Small intestine (tissue), 16 donors: ENCODE results near the gene RHOXF1. TPM values are rescaled to one million over a fixed set of nuclear protein-coding genes. Genes with fewer than 3 reads are reported as not detected.
"Not testable (repeated sequence)": the region's sequence is repeated elsewhere in the genome, so short reads cannot be mapped to it uniquely, and the experiment has no call there.

Source experiments
- DNase-seq, 2 donors: peaks; one replicate each; pipeline versions ENCODE4 v3.0.0 to v3.0.0-alpha.2; 2013
- FAIRE-seq: peaks from 2 replicates; lab custom pipeline; 2012; peaks lifted over from hg19 to GRCh38; lab: Jason Lieb, UNC
- H3K27ac ChIP-seq, 3 donors: one replicate each; pipeline ENCODE4 v1.5.1; 2013; ENCODE audit warnings: low read length in 2 of 3, mild to moderate bottlenecking in 2 of 3, control low read depth in 1 of 3, inconsistent platforms in 1 of 3, low read depth in 1 of 3, moderate library complexity in 1 of 3
- H3K27me3 ChIP-seq, 3 donors: one replicate each; pipeline ENCODE4 v1.6.1; 2013; ENCODE audit warnings: low read length in 3 of 3, inconsistent platforms in 1 of 3; ENCODE audit not compliant: control insufficient read depth in 3 of 3, insufficient read depth in 3 of 3
- H3K36me3 ChIP-seq, 3 donors: one replicate each; pipeline ENCODE4 v1.6.1; 2013; ENCODE audit warnings: low read length in 3 of 3, inconsistent platforms in 1 of 3, low read depth in 1 of 3, mild to moderate bottlenecking in 1 of 3, moderate library complexity in 1 of 3; ENCODE audit not compliant: control insufficient read depth in 3 of 3, insufficient read depth in 2 of 3
- H3K4me1 ChIP-seq, 3 donors: one replicate each; pipeline ENCODE4 v1.6.1; 2013; ENCODE audit warnings: low read length in 2 of 3, inconsistent platforms in 1 of 3, low read depth in 1 of 3, mild to moderate bottlenecking in 1 of 3, moderate library complexity in 1 of 3; ENCODE audit not compliant: control insufficient read depth in 3 of 3, insufficient read depth in 2 of 3
- H3K4me3 ChIP-seq, 3 donors: one replicate each; pipeline ENCODE4 v1.5.1; 2013; ENCODE audit warnings: low read length in 3 of 3, control low read depth in 1 of 3, inconsistent platforms in 1 of 3, low read depth in 1 of 3, mild to moderate bottlenecking in 1 of 3, moderate library complexity in 1 of 3
- H3K9me3 ChIP-seq, 2 donors: one replicate each; pipeline ENCODE4 v1.6.1; 2013; ENCODE audit warnings: low read depth in 1 of 2, low read length in 1 of 2; ENCODE audit not compliant: control insufficient read depth in 2 of 2, insufficient read depth in 1 of 2
- WGBS, 3 donors: extraction: QIAGEN DNeasy Blood & Tissue Kit; methylation state at CpG; one replicate each; pipeline ENCODE4 v1.1.7; 2013; 5-methylcytosine and 5-hydroxymethylcytosine counted together
- long read RNA-seq, 10 donors: transcript quantifications; one replicate each; lab custom pipeline, GENCODE V29; 2026
- polyA plus RNA-seq, 4 donors: library from polyadenylated mRNA; stranded (reverse) in 3 of 4; unstranded in 1 of 4; fragments of 200-250 nt in 3 of 4; fragments of 120-200 nt in 1 of 4; gene quantifications; one replicate each; pipeline versions ENCODE4 v1.2.1 to v1.2.3, GENCODE V29; 2013
- donor health status: healthy with polysubstance abuse.
- donor health status: control.
- donor health status: control.
- donor health status: Bipolar disorder and iron deficiency.
- donor health status: healthy.

The RHOXF1 gene
- polyA plus RNA-seq, result 1 to 10 TPM in 2 of 4 donors, not detected in 2; 1.0 to 1.1 TPM
- long read RNA-seq, donor 1, result 0 reads
- long read RNA-seq, donor 2, result 0 reads
- long read RNA-seq, donor 3, result 0 reads
- long read RNA-seq, donor 4, result 0 reads
- long read RNA-seq, donor 5, result 0 reads
- long read RNA-seq, donor 6, result 0 reads
- long read RNA-seq, donor 7, partial matches to known transcripts, result 0 of 1 reads
- long read RNA-seq, donor 7, other reads (novel, unspliced or antisense), result 0 of 1 reads
- long read RNA-seq, donor 8, result 0 reads
- long read RNA-seq, donor 9, result 0 reads
- long read RNA-seq, donor 10, result 0 reads

- no peak within 1 kb of the TSS for H3K4me3 ChIP-seq
- WGBS, 3 donors, result 92 to 97% (median 96%) methylated on average over 27 to 35 of the region's 35 CpGs
- H3K4me1 ChIP-seq, result no peaks in the 10 kb centered on the region
- no peaks in the 10 kb centered on the region for H3K9me3 ChIP-seq
- FAIRE-seq (no peak), DNase-seq (no peak)
- no peak within 1 kb of the TSS for H3K27ac ChIP-seq
- H3K27me3 ChIP-seq, result no peaks in the 10 kb centered on the region
- H3K36me3 ChIP-seq, result no peaks in the 10 kb centered on the region
Measured at GRCh38 chrX:120115438-120115963, at the start of gene RHOXF1. Gene RHOXF1, minus strand, starts transcription at chrX:120115913. Its CDS starts 51 bp downstream, at chrX:120115862.

DNA sequence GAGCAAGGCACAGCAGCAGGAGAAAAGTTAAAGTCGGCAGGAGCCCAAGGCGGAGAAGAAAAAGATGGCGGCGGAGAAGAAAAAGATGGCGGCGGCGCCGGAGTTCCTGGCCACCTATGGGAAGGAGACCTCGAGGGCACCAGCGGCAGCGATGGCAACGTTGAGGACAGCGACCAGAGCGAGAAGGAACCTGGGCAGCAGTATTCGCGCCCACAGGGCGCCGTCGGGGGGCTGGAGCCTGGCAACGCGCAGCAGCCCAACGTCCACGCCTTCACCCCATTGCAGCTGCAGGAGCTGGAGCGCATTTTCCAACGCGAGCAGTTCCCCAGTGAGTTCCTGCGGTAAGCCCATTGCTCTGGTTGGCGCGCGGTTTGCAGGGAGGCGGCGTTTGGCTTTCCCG lies 43.4 kb upstream of the RHOXF1 start:
- not testable (repeated sequence) for H3K9me3 ChIP-seq, H3K4me1 ChIP-seq, H3K27ac ChIP-seq, H3K4me3 ChIP-seq, DNase-seq, FAIRE-seq, H3K27me3 ChIP-seq, H3K36me3 ChIP-seq
- 90 to 98% (median 96%) methylated on average over 2 to 30 of the region's 33 CpGs for WGBS, 3 donors

GRCh38 chrX:120158313-120158712 lies 42.6 kb upstream of the RHOXF1 start, which contains the start of gene RHOXF2:
Gene RHOXF2, plus strand, starts transcription at chrX:120158613. Its CDS starts 138 bp downstream, at chrX:120158751.
- H3K4me1 ChIP-seq, H3K27ac ChIP-seq, DNase-seq, H3K27me3 ChIP-seq, H3K4me3 ChIP-seq, H3K9me3 ChIP-seq, FAIRE-seq, H3K36me3 ChIP-seq: not testable (repeated sequence)
- whole genome bisulfite sequencing, 3 donors, result no CpG with 5 or more reads among the region's 15 CpGs

DNA sequence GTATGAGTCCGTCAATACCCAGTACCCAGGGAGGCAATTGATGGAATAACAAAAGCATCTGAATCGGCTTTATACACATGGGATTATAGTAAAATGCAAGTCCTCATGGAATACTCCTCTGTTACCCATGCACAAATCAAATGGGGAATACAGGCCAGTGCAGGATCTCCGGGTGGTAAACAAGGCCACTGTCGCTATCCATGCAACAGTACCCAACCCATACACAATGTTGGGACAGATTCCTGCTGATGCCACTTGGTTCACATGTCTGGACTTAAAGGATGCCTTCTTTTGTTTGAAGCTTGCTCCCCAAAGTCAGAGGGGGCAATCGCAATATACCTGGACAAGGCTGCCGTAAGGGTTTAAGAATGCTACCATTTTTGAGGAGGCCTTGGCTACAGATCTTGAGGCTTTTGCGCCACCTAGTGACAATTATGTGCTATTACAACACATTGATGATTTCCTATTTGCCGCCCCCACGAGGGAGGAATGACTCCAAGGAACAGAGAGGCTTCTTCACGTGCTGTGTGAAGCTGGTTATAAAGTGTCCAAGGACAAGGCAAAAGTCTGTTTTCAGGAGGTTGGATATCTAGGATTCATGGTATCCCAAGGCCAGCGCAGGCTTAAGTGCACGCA lies 34.5 kb upstream of the RHOXF1 start:
- no CpG with 5 or more reads among the region's 12 CpGs for WGBS, 3 donors
- FAIRE-seq, H3K36me3 ChIP-seq, H3K27ac ChIP-seq, H3K4me1 ChIP-seq, DNase-seq, H3K27me3 ChIP-seq, H3K4me3 ChIP-seq: not testable (repeated sequence)
- H3K9me3 ChIP-seq, result peaks cover 0 to 16% of the 10 kb centered on the region in 2 donors

- Histone ChIP-seq H3K27me3 (no peaks in the 10 kb centered on the region), H3K9me3 (peaks cover 0 to 16% of the 10 kb centered on the region in 2 donors), H3K36me3 (no peaks in the 10 kb centered on the region), H3K4me3 (no peak overlapping the region), H3K4me1 (no peaks in the 10 kb centered on the region), H3K27ac (no peak overlapping the region)
- DNase-seq, result no peak
- no peak for FAIRE-seq
- WGBS, 3 donors, result 90 to 95% (median 91%) methylated on average over 8 of the region's 8 CpGs
Measured at GRCh38 chrX:120147537-120147936, 31.8 kb upstream of the RHOXF1 start.

GRCh38 chrX:120146323-120146722 lies 30.6 kb upstream of the RHOXF1 start:
- H3K27me3 ChIP-seq, H3K27ac ChIP-seq, H3K4me3 ChIP-seq, H3K36me3 ChIP-seq, FAIRE-seq, DNase-seq, H3K4me1 ChIP-seq: not testable (repeated sequence)
- H3K9me3 ChIP-seq, result peaks cover 0 to 16% of the 10 kb centered on the region in 2 donors
- WGBS, 3 donors, result 87 to 93% (median 90%) methylated on average over 1 of the region's 1 CpG

DNA sequence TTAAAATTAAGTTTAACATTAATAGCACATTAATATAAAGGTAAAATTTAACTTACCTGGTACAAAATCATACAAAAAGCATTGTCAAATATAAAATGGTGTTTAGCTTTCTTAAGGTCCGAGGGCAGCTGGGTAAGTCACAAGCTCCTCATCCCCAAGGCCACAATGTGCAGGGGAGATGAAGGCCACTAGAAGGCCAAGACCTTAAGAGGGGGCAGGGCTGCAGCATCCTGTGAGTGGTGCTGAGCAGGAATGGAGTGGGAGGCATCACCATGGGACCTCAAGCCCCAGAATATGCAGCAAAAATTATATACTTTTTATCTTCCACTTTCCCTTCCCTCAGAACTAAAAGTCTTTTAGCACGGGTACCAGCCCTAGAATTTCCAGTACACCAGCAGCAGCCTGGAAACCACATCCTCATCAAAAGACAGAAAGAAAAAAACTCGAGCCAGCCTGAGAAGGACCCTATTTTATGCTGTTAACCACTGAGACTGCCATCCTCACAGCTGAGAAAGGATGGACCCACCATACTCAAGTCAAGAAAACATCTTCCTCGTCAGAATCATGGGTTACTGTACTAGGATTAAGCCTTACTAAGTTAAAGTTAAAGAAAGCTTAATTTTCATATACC lies 29.7 kb upstream of the RHOXF1 start:
- Histone ChIP-seq H3K9me3 (peaks cover 0 to 16% of the 10 kb centered on the region in 2 donors), H3K4me1 (no peaks in the 10 kb centered on the region), H3K27ac (no peak overlapping the region), H3K27me3 (no peaks in the 10 kb centered on the region), H3K4me3 (no peak overlapping the region), H3K36me3 (no peaks in the 10 kb centered on the region)
- WGBS, 3 donors, result 43 to 82% (median 79%) methylated on average over 4 of the region's 4 CpGs
- no peak for FAIRE-seq
- DNase-seq, result peak in 1 of 2 donors; percentile 1

DNA sequence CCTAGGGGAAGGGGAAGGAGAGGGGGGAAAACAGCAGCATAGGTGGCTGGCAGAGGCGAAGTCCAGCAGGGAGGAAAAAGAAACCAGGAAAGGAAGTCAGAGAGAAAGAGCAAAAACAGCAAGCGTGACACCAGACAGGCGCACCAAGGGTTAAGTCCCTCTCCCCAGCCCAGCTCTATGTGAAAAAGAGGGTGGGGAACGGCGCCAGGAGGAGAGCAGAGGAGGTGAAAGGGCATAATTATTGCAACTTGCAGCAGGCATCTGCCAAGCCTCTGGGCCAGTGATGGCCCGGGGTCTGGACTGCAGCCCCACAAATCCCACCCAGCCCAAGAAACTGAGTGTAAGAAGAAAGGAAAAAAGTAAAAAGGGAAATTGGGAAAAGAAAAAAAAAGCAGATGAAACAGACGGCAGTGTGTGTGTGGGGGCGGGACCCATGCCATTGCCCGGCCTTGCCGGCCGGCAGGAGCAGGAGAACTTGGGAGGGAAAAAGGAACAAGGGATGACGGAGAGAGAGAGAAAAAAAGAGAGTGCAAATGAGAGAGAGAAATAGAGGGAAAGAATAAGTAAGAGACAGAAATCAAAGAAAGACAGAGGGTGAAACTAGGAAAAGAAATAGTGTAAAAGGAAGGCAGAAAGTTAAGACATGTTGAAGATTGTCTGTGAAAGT lies 28.6 kb upstream of the RHOXF1 start:
- 42 to 66% (median 52%) methylated on average over 12 of the region's 12 CpGs for WGBS, 3 donors
- Histone ChIP-seq H3K4me3 (no peak overlapping the region), H3K27ac (no peak overlapping the region), H3K27me3 (no peaks in the 10 kb centered on the region), H3K4me1 (no peaks in the 10 kb centered on the region), H3K36me3 (no peaks in the 10 kb centered on the region), H3K9me3 (peaks cover 0 to 16% of the 10 kb centered on the region in 2 donors)
- FAIRE-seq (no peak), DNase-seq (no peak)
